Inflammatory macrophage treated with lipopolysaccharide for 1 hour (primary cell): ENCODE results near the gene PUM1.

Experiments used
- DNase-seq, 2 donors: peaks; one replicate each; pipeline ENCODE4 v3.0.0-alpha.2; 2020 to 2022

Gene PUM1

GRCh38 chr1:30928171-30928570, 137.3 kb downstream of the PUM1 start:
- DNase-seq, result no peak

- DNase-seq, result no peak
Observed at GRCh38 chr1:30927448-30927847, 138.1 kb downstream of the PUM1 start.

- DNase-seq, result no peak
Observed at GRCh38 chr1:30923597-30923996, 141.9 kb downstream of the PUM1 start.

- no peak for DNase-seq
Observed at GRCh38 chr1:30920827-30921226, 144.7 kb downstream of the PUM1 start.

GRCh38 chr1:30919025-30919881, 146.3 kb downstream of the PUM1 start:
- DNase-seq, result peak; percentile 62 to 63

- no peak for DNase-seq
Observed at GRCh38 chr1:30916296-30916695, 149.2 kb downstream of the PUM1 start.

GRCh38 chr1:30915491-30916230, 149.9 kb downstream of the PUM1 start:
- DNase-seq, result no peak

- no peak for DNase-seq
Observed at GRCh38 chr1:30914931-30915330, 150.6 kb downstream of the PUM1 start.

- DNase-seq, result no peak
Observed at GRCh38 chr1:30914587-30914922, 151.0 kb downstream of the PUM1 start.

GRCh38 chr1:30912913-30913652, 152.4 kb downstream of the PUM1 start:
- peak; percentile 82 to 97 for DNase-seq

- no peak for DNase-seq
Observed at GRCh38 chr1:30912224-30912623, 153.3 kb downstream of the PUM1 start.

- peak; percentile 59 to 88 for DNase-seq
Observed at GRCh38 chr1:30911059-30911954, 154.2 kb downstream of the PUM1 start.

GRCh38 chr1:30909365-30910068, 156.0 kb downstream of the PUM1 start:
- DNase-seq, result no peak

GRCh38 chr1:30908696-30909364, 156.7 kb downstream of the PUM1 start, which contains the start of gene SDC3:
TSS of gene SDC3 (minus strand) at chr1:30908758. CDS start at chr1:30908586, 172 bp downstream.
- DNase-seq, result no peak

GRCh38 chr1:30908316-30908695, 157.2 kb downstream of the PUM1 start:
- no peak for DNase-seq

- no peak for DNase-seq
Observed at GRCh38 chr1:30907481-30908315, 157.8 kb downstream of the PUM1 start.

GRCh38 chr1:30906631-30907441, 158.7 kb downstream of the PUM1 start:
- no peak for DNase-seq

- no peak for DNase-seq
Observed at GRCh38 chr1:30905916-30906620, 159.4 kb downstream of the PUM1 start.

- DNase-seq, result no peak
Observed at GRCh38 chr1:30905403-30905802, 160.1 kb downstream of the PUM1 start.
